K562 (cell line): ENCODE measurements around the gene SLC1A4.

ENCODE experiments used
- CBX5 ChIP-seq: IDR thresholded peaks from 2 replicates; pipeline ENCODE4 v1.6.1; 2014; ENCODE audit warnings: low read depth, borderline replicate concordance
- MTA2 ChIP-seq: fragments of 450-650 bp; IDR thresholded peaks from 2 replicates; pipeline ENCODE4 v1.6.1; 2016; ENCODE audit warnings: low read depth
- POLR2AphosphoS5 ChIP-seq: IDR thresholded peaks from 2 replicates; pipeline ENCODE4 v1.6.1; 2011; ENCODE audit warnings: mild to moderate bottlenecking, low read depth, low read length, moderate library complexity; ENCODE audit not compliant: control insufficient read depth, insufficient read depth
- RBM39 ChIP-seq: fragments of 200-400 bp; formaldehyde crosslinking; optimal IDR thresholded peaks from 2 replicates; pipeline ENCODE3; 2018; ENCODE audit warnings: low read depth, low read length
- TF ChIP-seq, protein P1 (sequence below), 3 experiments: IDR thresholded peaks in 2 of 3; conservative IDR thresholded peaks in 1 of 3; 2 replicates each; pipeline ENCODE4 v1.5.1; 2011 to 2012; ENCODE audit warnings: low read length in 3 of 3, mild to moderate bottlenecking in 3 of 3, control low read depth in 2 of 3, improper control_type of control experiment in 1 of 3, inconsistent platforms in 1 of 3, low read depth in 1 of 3, mixed read lengths in 1 of 3, moderate library complexity in 1 of 3; ENCODE audit not compliant: insufficient read depth in 2 of 3
- TF ChIP-seq, protein P2 (sequence below): sonication (generic); formaldehyde crosslinking; IDR thresholded peaks from 2 replicates; pipeline ENCODE4 v1.8.0; 2023; ENCODE audit warnings: mild to moderate bottlenecking, missing genetic modification reagents

DNA sequence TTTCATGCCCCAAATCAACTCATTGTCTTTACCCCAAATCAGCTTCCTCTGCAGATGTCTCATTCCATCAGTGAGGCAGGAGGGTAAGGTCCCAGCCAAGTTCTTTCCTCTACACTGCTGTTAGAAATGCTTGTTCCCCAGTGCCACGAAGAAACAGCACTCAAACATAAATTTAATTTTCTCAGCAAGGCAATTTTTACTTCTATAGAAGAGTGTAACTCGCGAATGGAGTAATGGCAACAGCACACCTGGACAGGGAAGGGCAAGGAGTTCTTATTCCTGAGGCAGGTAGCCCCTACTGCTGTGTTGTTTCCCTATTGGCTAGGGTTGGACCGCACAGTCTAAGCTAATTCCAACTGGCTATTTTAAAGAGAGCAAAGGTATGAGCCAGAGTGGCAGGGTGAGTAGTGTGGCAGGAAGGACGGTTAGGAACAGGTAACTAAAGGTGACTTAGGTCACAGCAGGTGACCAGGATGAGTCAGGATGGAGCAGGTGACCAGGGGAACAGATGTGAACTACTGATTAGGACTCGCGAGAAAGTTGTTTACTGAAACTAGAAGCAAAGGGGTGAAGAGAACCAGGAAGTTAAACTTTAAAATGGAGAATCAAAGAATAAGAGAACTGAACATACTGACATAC lies 55.0 kb downstream of the SLC1A4 start:
- TF ChIP-seq, protein P1, sequence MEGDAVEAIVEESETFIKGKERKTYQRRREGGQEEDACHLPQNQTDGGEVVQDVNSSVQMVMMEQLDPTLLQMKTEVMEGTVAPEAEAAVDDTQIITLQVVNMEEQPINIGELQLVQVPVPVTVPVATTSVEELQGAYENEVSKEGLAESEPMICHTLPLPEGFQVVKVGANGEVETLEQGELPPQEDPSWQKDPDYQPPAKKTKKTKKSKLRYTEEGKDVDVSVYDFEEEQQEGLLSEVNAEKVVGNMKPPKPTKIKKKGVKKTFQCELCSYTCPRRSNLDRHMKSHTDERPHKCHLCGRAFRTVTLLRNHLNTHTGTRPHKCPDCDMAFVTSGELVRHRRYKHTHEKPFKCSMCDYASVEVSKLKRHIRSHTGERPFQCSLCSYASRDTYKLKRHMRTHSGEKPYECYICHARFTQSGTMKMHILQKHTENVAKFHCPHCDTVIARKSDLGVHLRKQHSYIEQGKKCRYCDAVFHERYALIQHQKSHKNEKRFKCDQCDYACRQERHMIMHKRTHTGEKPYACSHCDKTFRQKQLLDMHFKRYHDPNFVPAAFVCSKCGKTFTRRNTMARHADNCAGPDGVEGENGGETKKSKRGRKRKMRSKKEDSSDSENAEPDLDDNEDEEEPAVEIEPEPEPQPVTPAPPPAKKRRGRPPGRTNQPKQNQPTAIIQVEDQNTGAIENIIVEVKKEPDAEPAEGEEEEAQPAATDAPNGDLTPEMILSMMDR (IDR thresholded peaks at IDR 0.05 in 2 of 3, conservative IDR thresholded peaks at IDR 0.05 in 1 of 3; ENCODE audit: insufficient read depth in 2 of 3, low read depth in 1 of 3, low read length in 3 of 3), result no peak
- TF ChIP-seq, protein P2, sequence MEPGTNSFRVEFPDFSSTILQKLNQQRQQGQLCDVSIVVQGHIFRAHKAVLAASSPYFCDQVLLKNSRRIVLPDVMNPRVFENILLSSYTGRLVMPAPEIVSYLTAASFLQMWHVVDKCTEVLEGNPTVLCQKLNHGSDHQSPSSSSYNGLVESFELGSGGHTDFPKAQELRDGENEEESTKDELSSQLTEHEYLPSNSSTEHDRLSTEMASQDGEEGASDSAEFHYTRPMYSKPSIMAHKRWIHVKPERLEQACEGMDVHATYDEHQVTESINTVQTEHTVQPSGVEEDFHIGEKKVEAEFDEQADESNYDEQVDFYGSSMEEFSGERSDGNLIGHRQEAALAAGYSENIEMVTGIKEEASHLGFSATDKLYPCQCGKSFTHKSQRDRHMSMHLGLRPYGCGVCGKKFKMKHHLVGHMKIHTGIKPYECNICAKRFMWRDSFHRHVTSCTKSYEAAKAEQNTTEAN, result no peak
- TF ChIP-seq POLR2AphosphoS5, result no peak
- TF ChIP-seq RBM39, result no peak
- TF ChIP-seq MTA2, result no peak
- no peak for TF ChIP-seq CBX5
